PC-9 (cell line): ENCODE data around the gene HTT-AS.

Experiments
- EZH2 ChIP-seq: fragments of 200-600 bp; sonication (generic); IDR thresholded peaks from 2 replicates; pipeline ENCODE4 v1.8.0; 2017; ENCODE audit warnings: antibody characterized with exemption, low read depth
- TF ChIP-seq, protein P1 (sequence below): fragments of 200-600 bp; sonication (generic); conservative IDR thresholded peaks from 2 replicates; pipeline ENCODE4 v1.6.1; 2017; ENCODE audit warnings: mixed run types, antibody characterized with exemption, mild to moderate bottlenecking, moderate library complexity

DNA sequence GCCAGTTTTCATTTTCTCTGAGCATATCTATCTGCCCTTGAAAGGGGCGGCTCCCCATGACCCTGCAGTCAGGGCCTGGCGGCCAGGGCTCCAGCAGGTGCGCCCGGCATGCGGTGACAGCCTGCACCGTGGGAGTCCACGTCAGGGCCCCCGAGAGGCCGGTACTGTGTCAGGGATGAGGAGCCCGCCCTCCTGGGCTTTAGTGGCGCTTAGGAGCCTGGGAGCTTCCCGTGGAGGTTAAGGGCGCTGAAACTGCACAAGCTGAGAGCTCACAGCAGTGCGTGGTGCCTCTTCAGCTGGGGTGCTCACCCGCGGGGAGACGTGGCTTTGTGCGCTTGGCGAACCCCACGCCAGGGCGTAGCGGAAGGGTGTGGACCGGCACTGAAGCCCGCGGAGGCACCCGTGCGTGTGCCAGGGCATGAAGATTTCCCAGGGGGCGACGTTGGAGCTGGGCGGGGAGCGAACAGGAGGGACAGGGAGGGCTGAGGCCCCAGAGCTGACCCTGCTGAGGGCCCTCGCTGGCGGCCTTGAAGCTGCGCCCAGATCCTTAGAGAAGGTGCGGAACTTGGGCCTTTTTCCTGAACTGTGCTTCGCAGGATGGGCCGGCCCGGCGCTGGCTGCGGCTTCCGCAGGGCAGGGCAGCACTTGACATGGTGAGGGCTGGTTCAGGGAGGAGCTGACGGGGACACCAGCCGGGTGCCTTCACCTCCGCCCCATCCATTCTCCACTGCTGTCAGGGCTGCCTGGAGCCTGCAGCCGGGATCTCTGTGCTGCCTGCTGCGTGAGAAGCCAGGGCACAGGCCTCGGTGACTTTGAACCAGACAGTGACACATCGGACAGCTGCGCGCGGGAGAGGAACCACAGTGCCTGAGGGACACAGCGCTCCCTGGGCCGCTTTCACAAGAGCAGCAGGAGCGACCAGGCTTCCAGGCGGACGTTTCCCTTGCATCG is 32.9 kb downstream of the HTT-AS start:
- TF ChIP-seq, protein P1, sequence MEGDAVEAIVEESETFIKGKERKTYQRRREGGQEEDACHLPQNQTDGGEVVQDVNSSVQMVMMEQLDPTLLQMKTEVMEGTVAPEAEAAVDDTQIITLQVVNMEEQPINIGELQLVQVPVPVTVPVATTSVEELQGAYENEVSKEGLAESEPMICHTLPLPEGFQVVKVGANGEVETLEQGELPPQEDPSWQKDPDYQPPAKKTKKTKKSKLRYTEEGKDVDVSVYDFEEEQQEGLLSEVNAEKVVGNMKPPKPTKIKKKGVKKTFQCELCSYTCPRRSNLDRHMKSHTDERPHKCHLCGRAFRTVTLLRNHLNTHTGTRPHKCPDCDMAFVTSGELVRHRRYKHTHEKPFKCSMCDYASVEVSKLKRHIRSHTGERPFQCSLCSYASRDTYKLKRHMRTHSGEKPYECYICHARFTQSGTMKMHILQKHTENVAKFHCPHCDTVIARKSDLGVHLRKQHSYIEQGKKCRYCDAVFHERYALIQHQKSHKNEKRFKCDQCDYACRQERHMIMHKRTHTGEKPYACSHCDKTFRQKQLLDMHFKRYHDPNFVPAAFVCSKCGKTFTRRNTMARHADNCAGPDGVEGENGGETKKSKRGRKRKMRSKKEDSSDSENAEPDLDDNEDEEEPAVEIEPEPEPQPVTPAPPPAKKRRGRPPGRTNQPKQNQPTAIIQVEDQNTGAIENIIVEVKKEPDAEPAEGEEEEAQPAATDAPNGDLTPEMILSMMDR: no peak; the same call in 1 of the 2 replicates
- no peak for TF ChIP-seq EZH2
